ENCODE data around the gene DNAI1.

- peak; percentile 84 for TF ChIP-seq CTCF (conservative IDR thresholded peaks at IDR 0.05)
- no peak for TF ChIP-seq ZFX (IDR thresholded peaks at IDR 0.05)
Observed at GRCh38 chr9:34437006-34437925, 21.3 kb upstream of the DNAI1 start.

Data from C4-2B (cell line).